ENCODE data around the gene TTLL4.

TTLL4 gene

GRCh38 chr2:218788529-218789255 lies 78.1 kb downstream of the TTLL4 start:
- no peak for DNase-seq

- DNase-seq = no peak
These were observed 81.8 kb downstream of the TTLL4 start for GRCh38 chr2:218792433-218792832.

GRCh38 chr2:218796691-218797090 lies 86.1 kb downstream of the TTLL4 start:
- no peak for DNase-seq

- DNase-seq = no peak
These were observed 88.3 kb downstream of the TTLL4 start for GRCh38 chr2:218798767-218799504.

- DNase-seq = no peak
These were observed 89.4 kb downstream of the TTLL4 start for GRCh38 chr2:218799990-218800389.

GRCh38 chr2:218802386-218802994 lies 91.9 kb downstream of the TTLL4 start:
- peak; percentile 66 for DNase-seq

GRCh38 chr2:218804817-218805216 lies 94.2 kb downstream of the TTLL4 start:
- DNase-seq = no peak

All from central memory CD4-positive, alpha-beta T cell (primary cell).